ENCODE measurements around the gene CIDEC. TPM values are rescaled to one million over a fixed set of nuclear protein-coding genes. Genes with fewer than 3 reads are reported as not detected.

CIDEC gene
- total and polyA plus RNA-seq, 4 donors, result 0.28 to 4.2 (median 0.59) TPM; not detected in 1

DNA sequence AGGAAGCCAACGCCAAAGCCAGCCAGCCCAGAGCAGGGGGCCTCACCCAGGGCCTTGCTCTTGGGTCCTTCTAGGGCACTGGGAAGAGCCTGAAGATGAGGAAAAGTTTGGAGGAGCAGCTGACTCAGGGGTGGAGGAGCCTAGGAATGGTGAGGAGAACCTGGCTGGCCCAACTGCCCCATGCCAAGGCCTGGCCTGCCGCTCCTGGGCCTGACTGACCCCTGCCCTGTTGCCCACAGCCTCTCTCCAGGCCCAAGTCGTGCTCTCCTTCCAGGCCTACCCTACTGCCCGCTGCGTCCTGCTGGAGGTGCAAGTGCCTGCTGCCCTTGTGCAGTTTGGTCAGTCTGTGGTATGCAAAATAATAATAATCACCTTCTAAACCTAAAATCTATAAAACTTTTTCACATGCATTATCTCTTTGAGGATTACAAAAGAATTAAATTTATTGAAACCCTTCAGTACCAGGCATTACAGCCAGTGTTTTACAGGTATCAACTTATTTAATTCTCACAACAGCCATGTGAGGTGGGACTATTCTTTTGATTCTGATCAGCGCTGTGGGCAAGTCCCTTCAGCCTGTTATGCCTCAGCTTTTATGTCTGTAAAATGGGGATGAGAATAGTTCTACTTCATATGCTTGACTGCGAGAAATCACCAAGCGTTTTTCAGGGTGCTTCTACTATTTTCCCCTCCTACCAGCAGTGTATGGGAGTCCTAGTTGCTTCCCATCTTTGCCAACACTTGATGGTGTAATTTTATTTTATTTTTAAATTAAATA, 38.4 kb upstream of the CIDEC start:
- Histone ChIP-seq H3K27ac (ENCODE audit: low read depth in 1 of 2, low read length in 2 of 2) (peak overlapping the region; percentile 75 to 79), H3K9me3 (ENCODE audit: control insufficient read depth in 4 of 4, low read length in 3 of 4) (no peaks in the 10 kb centered on the region), H3K4me3 (ENCODE audit: low read depth in 1 of 3, low read length in 3 of 3) (peak overlapping the region in 1 of 3 donors; percentile 32), H3K9ac (ENCODE audit: low read depth in 1 of 2, low read length in 2 of 2) (peak overlapping the region in 1 of 2 donors; percentile 77), H3K4me1 (ENCODE audit: control insufficient read depth in 4 of 4, insufficient read depth in 4 of 4, low read length in 3 of 4) (peaks cover 19 to 50% (median 38%) of the 10 kb centered on the region in 4 donors), H3K27me3 (ENCODE audit: control insufficient read depth in 4 of 4, insufficient read depth in 4 of 4, low read length in 3 of 4) (no peaks in the 10 kb centered on the region), H3K36me3 (ENCODE audit: control insufficient read depth in 4 of 4, insufficient read depth in 3 of 4, low read depth in 1 of 4, low read length in 3 of 4) (peaks cover 0 to 10% (median 4%) of the 10 kb centered on the region in 4 donors)
- no peak for TF ChIP-seq SP1 (IDR thresholded peaks at IDR 0.05)
- no peak for TF ChIP-seq FOXA1 (IDR thresholded peaks at IDR 0.05)
- no peak for TF ChIP-seq RXRA (IDR thresholded peaks at IDR 0.05)
- TF ChIP-seq, protein P1, sequence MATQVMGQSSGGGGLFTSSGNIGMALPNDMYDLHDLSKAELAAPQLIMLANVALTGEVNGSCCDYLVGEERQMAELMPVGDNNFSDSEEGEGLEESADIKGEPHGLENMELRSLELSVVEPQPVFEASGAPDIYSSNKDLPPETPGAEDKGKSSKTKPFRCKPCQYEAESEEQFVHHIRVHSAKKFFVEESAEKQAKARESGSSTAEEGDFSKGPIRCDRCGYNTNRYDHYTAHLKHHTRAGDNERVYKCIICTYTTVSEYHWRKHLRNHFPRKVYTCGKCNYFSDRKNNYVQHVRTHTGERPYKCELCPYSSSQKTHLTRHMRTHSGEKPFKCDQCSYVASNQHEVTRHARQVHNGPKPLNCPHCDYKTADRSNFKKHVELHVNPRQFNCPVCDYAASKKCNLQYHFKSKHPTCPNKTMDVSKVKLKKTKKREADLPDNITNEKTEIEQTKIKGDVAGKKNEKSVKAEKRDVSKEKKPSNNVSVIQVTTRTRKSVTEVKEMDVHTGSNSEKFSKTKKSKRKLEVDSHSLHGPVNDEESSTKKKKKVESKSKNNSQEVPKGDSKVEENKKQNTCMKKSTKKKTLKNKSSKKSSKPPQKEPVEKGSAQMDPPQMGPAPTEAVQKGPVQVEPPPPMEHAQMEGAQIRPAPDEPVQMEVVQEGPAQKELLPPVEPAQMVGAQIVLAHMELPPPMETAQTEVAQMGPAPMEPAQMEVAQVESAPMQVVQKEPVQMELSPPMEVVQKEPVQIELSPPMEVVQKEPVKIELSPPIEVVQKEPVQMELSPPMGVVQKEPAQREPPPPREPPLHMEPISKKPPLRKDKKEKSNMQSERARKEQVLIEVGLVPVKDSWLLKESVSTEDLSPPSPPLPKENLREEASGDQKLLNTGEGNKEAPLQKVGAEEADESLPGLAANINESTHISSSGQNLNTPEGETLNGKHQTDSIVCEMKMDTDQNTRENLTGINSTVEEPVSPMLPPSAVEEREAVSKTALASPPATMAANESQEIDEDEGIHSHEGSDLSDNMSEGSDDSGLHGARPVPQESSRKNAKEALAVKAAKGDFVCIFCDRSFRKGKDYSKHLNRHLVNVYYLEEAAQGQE (IDR thresholded peaks at IDR 0.05), result no peak
- no peak for TF ChIP-seq JUND (IDR thresholded peaks at IDR 0.05)
- 82% methylated on average over 8 of the region's 8 CpGs for WGBS
- DNase-seq (ENCODE audit: low spot score), result no peak

GRCh38 chr3:9917820-9918219, 37.8 kb upstream of the CIDEC start:
- Histone ChIP-seq H3K4me1 (ENCODE audit: control insufficient read depth in 4 of 4, insufficient read depth in 4 of 4, low read length in 3 of 4) (peaks cover 19 to 56% (median 43%) of the 10 kb centered on the region in 4 donors), H3K9ac (ENCODE audit: low read depth in 1 of 2, low read length in 2 of 2) (peak overlapping the region in 1 of 2 donors; percentile 77), H3K27me3 (ENCODE audit: control insufficient read depth in 4 of 4, insufficient read depth in 4 of 4, low read length in 3 of 4) (no peaks in the 10 kb centered on the region), H3K36me3 (ENCODE audit: control insufficient read depth in 4 of 4, insufficient read depth in 3 of 4, low read depth in 1 of 4, low read length in 3 of 4) (peaks cover 0 to 10% (median 3%) of the 10 kb centered on the region in 4 donors), H3K4me3 (ENCODE audit: low read depth in 1 of 3, low read length in 3 of 3) (peak overlapping the region; percentile 32 to 74 (median 65)), H3K27ac (ENCODE audit: low read depth in 1 of 2, low read length in 2 of 2) (peak overlapping the region; percentile 75 to 79), H3K9me3 (ENCODE audit: control insufficient read depth in 4 of 4, low read length in 3 of 4) (no peaks in the 10 kb centered on the region)
- 38% methylated on average over 10 of the region's 10 CpGs for WGBS
- TF ChIP-seq ATF3 (IDR thresholded peaks at IDR 0.05) (no peak), SP1 (IDR thresholded peaks at IDR 0.05) (no peak), FOXA2 (IDR thresholded peaks at IDR 0.05) (no peak), TAF1 (conservative IDR thresholded peaks at IDR 0.05) (no peak), JUND (IDR thresholded peaks at IDR 0.05) (no peak)
- DNase-seq (ENCODE audit: low spot score), result no peak

DNA sequence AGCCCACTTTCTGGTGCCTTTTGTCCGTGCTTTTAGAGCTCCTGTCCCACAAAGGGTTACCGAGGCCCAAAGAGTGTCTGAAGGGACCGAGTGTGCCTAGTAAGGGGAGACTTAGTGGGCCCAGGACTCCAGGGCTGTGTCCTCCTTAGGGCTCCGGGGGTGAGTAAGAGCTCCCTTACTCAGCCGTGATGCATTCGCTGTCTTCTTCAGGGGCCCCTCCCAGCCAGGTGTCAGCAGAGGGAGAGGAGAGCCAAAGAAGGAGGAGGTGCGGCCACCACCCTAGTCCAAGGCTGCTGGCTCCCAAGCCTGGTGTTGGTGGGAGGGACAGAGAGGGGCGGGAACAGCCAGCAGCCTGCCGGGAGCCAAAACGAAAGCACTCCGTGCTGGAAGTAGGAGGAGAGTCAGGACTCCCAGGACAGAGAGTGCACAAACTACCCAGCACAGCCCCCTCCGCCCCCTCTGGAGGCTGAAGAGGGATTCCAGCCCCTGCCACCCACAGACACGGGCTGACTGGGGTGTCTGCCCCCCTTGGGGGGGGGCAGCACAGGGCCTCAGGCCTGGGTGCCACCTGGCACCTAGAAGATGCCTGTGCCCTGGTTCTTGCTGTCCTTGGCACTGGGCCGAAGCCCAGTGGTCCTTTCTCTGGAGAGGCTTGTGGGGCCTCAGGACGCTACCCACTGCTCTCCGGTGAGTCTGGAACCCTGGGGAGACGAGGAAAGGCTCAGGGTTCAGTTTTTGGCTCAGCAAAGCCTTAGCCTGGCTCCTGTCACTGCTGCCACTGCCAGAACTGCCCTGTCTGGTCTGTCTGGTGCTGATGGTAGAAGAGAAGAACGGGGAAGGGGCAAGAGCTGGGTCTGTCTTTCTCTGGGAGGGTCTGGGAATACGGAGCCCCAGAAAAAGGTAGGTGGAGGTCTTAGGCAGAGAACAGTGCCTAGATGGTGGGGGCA, 37.0 kb upstream of the CIDEC start, which contains the start of gene IL17RC:
Gene IL17RC, plus strand, starts transcription at position 365 of the 947 bp plus-strand sequence. Its CDS starts 218 bp downstream, at position 583.
- peak within 1 kb of the TSS; percentile 79 to 89 for H3K27ac ChIP-seq (ENCODE audit: low read depth in 1 of 2, low read length in 2 of 2)
- H3K4me3 ChIP-seq (ENCODE audit: low read depth in 1 of 3, low read length in 3 of 3), result peak within 1 kb of the TSS; percentile 65 to 74 (median 67)
- WGBS, result 8% methylated on average over 19 of the region's 19 CpGs
- no peaks in the 10 kb centered on the region for H3K9me3 ChIP-seq (ENCODE audit: control insufficient read depth in 4 of 4, low read length in 3 of 4)
- peak; percentile 80 for DNase-seq (ENCODE audit: low spot score)
- peak within 1 kb of the TSS; percentile 8 to 77 for H3K9ac ChIP-seq (ENCODE audit: low read depth in 1 of 2, low read length in 2 of 2)
- H3K4me1 ChIP-seq (ENCODE audit: control insufficient read depth in 4 of 4, insufficient read depth in 4 of 4, low read length in 3 of 4), result peaks cover 19 to 64% (median 52%) of the 10 kb centered on the region in 4 donors
- peaks cover 0 to 10% (median 3%) of the 10 kb centered on the region in 4 donors for H3K36me3 ChIP-seq (ENCODE audit: control insufficient read depth in 4 of 4, insufficient read depth in 3 of 4, low read depth in 1 of 4, low read length in 3 of 4)
- H3K27me3 ChIP-seq (ENCODE audit: control insufficient read depth in 4 of 4, insufficient read depth in 4 of 4, low read length in 3 of 4), result no peaks in the 10 kb centered on the region
- no peak for TF ChIP-seq FOXA2 (IDR thresholded peaks at IDR 0.05)
- peak; percentile 75 for TF ChIP-seq SP1 (IDR thresholded peaks at IDR 0.05)
- TF ChIP-seq RAD21 (IDR thresholded peaks at IDR 0.05), result peak; percentile 38 to 56
- TF ChIP-seq, protein P1 (IDR thresholded peaks at IDR 0.05), result no peak
- no peak for TF ChIP-seq NR2F2 (IDR thresholded peaks at IDR 0.05)
- TF ChIP-seq TAF1 (conservative IDR thresholded peaks at IDR 0.05), result no peak
- no peak for TF ChIP-seq EGR1 (IDR thresholded peaks at IDR 0.05; ENCODE audit: low read depth in 2 of 2)
- TF ChIP-seq FOXA1 (IDR thresholded peaks at IDR 0.05), result no peak
- peak; percentile 42 to 58 for TF ChIP-seq HNF4A (conservative IDR thresholded peaks at IDR 0.05)
- TF ChIP-seq GABPA (IDR thresholded peaks at IDR 0.05 in 1 of 2, conservative IDR thresholded peaks at IDR 0.05 in 1 of 2), result peak in 1 of 2 donors; percentile 16
- no peak for TF ChIP-seq ZBTB33 (IDR thresholded peaks at IDR 0.05)

All from liver (tissue), 9 donors.